Activated T-cell treated with anti-CD3 and anti-CD28 coated beads, Interleukin-2, amount 50 U/mL, for 1 hour (primary cell): ENCODE results near the gene PTPRK.
A peak's percentile ranks its signal among the peaks of the same experiment; 100 is the strongest.

ENCODE experiments used
- DNase-seq: peaks from one replicate; pipeline ENCODE4 v3.0.0-alpha.2; 2020

The PTPRK gene

DNA sequence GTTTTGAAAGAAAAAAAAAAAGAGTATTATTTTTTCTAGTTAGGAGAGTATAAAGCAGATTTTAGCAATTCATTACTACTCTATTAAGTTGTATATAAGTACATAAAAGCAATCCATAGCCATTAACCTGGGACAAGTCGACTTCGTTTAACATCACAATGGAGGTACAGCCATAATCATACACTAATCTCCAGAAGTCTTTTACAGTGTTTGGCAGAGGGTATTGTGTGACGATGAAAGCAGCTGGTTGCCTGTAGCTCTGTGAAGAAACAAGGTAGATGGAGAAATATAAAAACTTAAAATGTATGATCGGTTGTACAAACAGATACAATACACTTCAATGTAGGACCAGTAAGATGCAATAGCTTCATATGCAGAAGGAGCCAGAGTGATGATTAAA is 543.6 kb downstream of the PTPRK start:
- DNase-seq = no peak

DNA sequence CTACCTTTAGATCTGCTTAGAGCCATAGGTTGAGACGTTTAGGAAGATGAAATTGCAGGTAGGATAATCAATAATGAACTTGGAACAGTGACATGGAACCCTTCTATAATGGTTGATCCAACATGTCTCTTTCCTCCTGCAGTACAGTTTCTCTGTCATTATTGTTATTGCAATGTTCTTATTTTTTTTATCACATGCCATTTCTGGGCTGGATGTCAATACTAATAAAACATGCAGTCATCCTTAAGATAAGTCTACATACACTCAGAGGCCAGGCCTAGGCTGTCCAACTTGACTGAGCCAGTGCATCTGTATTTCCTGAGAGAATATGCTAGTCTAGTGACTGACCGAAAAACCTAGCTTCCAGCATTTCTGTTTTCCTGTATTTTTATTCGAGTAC is 544.3 kb downstream of the PTPRK start:
- DNase-seq = no peak

DNA sequence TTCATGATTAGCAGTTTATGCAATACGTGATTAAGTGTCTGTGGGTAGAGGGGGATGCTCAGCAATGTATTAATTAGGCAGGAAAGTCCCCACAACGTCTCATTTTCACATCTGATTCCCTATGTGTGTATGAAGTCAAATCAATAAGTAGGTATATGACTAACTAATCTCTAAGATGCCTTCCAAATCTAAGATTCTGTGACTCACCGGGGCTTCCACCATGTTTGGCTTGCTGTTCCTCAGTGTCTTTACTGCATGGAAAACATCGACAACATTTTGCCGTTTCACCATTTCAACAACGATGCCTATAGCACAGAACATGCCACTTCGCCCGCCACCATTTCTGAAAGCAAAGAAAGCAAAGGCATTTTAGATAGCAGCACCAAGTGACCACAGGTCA is 547.6 kb downstream of the PTPRK start:
- no peak for DNase-seq

DNA sequence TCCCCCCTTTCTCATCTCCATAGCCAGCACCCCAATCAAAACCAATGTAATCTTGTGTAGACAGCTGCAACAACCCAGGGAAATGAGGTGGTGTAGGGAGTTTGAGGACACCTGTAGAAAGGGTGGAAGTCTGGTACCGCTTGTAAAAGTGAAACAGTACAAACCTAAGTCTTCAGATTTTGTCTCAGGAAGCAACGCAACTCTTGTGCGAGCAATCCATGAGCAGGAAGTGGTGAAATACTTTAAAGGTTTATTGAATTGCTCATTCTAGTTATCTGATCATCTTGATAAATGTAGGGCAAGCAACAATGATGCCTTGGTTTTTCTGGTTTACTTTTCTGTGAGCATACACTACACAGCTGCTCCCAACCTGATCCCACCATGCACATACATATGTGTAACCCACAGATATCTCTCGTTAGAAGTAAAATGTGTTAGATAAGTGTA is 548.4 kb downstream of the PTPRK start:
- peak; percentile 44 for DNase-seq

DNA sequence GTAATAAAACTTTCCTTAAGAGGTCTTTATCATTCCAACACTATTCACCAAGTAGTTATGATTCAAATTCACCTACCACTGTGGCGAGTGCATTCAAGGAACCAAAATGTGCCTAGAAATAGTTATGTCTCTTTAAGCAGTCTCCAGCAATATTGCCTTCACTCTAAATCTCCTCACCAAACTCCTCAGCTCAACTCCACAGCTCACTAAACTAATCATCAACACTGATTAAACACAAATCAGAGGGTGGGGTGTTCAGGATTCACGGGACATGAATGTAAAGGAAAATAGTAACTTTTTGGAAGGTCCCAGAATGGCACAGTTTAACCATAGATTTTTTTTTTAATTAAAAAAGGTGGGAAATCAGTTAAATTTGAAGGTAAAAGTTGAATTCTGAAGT is 549.0 kb downstream of the PTPRK start:
- DNase-seq = no peak

DNA sequence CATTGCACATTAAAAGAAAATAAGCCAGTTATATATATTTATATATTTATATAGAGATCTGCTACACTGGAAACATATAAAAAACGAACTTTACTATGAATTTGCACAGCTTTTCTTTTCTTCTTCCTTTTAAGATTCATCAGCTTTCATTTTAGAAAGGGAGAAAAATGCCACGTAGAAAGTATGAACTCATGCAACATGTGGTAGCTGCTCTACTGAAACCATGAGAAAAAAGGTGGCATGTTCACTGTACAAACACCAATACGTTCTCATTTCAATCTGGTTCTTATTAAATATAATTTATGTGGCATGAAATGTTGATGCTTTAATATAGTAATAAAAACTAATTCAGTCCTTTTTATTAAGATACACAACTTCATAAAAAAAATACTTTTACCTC is 550.7 kb downstream of the PTPRK start:
- no peak for DNase-seq

DNA sequence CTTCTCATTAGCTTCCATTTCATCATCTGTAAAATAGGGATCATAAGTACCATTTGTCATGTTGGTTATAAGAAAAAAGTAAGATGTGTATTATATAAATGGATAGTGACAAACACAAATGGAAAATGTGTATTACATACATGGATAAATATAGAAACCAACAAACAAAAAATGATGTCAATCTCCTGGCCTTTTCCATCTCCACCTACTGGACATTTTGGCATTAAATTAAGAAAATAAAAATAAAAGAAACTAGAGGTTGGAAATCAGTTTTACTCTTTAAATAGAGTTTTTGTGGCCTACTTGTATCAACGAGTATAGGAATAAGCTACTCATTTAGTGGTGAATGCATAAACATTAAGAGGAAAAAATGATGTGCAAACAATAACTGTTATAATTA is 552.0 kb downstream of the PTPRK start:
- DNase-seq = no peak

DNA sequence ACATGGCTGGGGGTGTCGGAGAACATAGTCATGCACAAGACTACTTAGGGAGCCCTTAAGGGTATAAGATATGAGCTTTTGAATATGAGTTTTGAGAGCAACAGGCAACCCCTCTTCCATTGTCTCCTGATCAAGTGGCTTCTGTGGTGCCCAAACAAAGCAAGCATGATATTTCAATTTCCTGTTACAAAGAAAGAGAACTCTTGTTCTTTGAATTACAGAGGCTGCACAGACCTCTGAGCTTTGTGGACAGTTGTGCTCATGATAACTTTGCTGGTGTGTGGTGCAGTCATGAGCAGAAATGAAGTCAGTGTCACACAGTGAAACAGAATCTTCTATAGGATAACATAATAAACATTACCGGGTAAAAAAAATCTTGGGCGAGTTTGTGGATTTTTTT is 552.7 kb downstream of the PTPRK start:
- DNase-seq = no peak

DNA sequence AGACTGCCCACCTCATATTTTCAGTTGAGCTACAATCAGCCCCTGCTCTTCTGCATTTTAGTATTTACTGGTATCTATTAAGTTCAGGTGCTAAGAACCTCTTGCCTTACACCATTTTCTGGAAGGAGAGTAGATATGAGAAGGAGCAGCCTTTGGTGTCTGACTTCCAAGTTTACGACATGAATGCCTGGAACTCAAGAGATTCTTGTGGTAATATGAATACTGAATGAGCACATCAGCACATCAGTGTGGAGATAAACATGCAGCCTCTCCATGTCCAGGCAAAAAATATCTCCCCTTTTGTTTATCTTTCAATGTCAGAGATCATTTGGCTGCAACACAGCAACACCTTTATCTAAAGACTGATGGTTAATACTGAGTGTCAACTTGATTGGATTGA is 553.8 kb downstream of the PTPRK start:
- DNase-seq = no peak

DNA sequence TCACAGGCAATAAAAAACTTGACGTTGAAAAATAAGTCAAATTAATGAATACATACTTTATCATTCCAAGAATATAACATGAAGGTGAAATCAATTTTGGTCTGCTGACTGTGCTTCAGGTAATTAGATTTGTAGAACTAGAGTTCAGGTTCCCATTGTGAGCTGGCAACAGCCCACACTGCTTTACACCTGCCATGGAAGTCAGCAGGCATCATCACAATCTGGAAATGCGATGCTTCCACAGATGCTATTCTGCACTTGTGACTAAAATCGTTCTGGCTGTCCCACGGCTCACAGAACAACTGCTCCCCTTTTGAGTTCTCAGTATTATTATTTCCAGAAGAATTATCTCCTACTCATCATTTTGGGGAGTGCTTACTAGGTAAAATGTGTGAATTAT is 556.9 kb downstream of the PTPRK start:
- DNase-seq = no peak

DNA sequence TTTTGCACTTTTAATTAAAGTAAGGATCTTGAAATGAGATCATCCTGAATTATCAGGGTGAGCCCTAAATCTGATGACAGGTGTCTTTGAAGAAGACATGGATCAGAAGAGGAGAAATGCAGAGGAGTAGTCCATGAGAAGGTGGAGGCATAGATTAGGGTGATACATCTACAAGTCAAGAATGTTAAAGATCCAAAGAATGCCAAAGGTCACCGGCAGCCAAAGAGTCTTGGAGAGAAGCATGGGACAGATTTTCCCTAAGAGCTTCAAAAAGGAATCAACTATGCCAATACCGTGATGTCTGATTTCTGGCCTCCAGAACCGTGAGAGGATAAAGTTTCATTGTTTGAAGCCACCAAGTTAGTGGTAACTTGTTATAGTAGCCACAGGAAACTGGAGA is 560.5 kb downstream of the PTPRK start:
- no peak for DNase-seq

DNA sequence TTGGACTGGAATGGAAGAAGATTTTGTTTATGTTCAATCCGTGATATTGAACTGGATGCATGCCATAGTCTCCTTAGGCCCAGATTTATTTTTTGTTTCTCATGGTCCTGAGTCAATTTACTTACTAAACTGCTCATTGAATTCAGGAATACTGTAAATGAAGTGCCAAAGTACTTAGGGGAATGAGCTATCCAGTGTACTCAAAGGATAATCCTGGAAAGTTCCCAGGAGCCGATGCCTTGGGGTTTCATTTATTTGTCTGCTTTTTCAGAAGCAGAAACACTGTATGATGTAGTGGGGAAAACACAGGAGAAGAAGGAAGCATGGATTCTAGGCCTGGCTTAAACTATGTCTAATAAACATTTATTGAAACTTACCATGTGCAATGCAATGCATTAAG is 563.4 kb downstream of the PTPRK start:
- DNase-seq = no peak

DNA sequence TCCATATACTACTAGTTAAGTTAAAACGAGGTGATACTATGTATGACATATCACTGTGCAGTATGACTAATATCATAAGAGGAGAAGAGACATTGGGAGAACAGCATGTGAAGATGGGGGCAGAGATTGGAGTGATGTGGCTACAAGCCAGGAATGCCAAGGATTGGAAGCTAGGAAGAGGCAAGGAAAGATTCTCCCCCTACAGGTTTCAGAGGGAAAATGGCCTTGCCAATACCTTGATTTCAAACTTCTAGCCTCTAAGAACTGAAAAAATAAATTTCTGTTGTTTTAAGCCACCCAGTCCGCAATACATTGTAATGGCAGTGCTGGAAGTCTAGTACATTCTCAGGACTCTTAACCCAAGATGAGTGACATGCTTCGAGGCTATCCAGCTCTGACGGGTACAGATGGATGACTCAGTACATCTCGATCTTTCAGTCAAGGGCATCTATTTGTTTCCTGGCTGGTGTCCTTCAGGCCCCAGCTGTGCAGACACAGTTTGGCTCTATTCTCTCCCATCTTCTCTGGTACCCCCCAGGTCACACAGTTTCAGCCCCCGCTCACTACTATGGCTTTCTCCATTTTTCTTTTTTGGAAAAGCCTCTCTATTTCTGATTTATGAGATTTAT is 564.0 kb downstream of the PTPRK start:
- no peak for DNase-seq

DNA sequence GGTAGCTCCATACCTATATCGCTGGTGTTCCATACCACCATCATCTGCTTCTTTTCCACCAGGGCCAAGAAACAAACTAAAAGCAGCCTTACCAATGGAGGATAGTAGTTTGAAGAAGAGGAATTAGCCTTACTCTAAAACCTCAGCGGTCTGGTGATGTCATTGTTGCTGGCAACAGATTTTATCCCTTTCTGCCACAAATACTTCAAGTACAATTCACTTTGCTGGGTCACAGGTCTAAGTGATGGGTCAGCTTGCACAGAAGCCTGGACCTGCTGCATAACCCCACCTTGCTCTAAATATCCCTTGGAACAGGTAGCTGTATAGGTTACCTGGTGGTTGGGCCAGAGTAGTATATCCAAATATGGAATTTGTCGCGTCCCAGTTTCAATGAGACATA is 566.3 kb downstream of the PTPRK start:
- DNase-seq = no peak

DNA sequence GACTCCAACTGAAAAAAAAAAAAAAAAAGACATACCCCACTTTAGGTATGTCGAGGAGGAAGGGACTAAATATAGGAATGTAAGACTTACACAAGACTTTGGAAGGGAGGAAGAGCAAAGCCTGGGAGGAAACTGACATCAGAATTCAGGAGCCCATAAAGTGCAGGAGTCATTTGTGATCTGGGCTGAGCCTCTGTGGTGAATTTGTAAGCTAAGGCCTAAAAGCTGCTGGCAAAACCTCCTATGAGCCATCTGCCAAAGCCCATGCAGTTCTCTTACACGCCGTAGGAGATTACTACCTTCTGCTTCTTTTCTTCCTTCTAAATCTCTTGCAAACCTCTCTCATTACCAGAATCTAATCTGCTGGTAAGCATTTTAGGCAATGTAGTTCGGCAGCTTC is 567.6 kb downstream of the PTPRK start:
- DNase-seq = no peak

DNA sequence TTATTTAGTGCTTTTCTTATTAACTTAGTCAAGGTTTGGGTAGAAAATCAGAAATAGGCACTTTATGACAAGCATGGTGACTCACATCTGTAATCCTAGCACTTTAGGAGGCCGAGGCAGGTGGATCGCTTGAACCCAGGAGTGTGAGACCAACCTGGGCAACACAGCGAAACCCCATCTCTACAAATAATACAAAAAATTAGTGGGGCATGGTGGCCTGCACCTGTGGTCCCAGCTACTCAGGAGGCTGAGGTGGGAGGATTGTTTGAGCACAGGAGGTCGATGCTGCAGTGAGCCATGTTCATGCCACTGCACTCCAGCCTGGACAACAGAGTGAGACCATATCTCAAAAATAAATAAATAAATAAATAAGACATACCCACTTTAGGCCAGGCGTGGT is 568.2 kb downstream of the PTPRK start:
- DNase-seq = no peak

DNA sequence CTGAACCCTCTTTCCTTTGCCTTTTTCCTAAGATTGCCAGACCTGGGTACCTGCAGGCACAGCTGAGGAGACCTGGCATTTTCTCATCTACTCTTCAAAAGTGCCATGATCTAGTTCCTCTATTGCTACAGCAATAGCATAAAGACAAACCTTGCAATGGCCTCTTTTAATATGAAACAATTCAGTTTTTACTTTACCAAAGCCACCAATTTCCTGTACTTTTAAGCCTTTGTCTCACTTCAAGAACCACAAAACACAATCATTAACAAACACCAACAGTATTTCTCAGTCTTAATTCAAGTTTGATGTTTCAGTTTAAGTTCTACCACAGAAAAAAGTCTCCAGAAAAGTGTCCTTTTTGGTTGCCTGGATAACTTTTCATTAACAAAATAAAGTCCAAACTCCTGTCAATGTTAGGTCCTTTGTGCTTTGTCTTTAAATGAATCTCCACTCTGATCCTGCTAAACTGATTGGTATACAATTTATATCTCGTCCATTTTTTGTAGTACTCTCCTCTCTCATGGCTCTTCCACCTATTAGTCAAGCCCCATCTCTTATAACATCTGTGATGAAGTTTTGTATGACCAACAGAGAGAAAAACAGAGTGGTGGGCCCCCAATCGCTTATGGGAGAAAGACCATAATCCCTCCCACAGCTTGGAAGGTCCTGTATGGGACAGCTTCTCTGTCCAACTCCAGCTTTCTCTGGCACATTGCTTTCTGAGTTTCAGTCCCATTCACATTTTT is 569.1 kb downstream of the PTPRK start:
- no peak for DNase-seq

DNA sequence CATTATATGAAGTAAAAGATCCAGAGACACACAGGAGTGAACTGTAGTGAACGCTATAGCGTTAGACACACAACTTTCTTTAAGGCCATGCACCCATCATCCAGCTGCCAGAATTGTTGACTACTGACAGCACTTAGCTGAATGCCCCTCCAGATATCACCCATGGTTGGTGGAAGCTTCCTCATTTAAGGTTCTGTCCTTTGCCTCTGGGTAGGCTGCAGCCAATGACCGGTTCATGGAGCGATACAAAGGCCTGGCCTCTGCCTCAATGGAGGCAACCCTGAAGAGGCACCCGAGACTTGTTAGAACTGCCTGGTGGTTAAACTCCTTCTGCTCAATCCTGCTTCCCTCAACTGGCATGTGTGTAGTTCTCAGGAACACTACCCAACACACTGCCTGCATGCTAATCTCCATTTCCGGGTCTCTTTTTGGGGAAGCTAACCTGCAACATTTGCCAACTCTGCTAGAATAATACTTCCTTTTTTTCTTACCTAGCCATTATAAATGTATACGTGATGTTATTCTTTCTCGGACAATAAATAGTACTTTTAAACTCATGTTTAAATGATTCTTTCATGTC is 569.7 kb downstream of the PTPRK start:
- DNase-seq = no peak

DNA sequence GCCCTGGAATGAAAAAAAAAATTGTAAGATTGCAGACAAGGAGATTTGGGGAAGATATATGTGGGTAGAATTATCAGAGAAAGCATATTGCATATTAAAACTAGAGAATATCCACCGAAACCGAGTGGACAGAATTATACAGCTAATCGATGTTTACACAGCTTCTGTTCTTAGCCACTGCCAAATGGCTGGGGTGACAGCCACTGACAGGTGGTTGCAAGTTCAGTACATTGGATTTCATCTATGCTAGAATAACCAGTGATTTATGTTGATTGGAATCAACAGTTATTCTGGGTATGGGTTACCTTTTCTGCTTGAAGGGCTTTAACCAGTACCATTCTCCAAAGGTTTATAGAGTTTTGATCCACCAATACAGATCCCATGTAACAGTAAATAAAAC is 571.1 kb downstream of the PTPRK start:
- DNase-seq = no peak

DNA sequence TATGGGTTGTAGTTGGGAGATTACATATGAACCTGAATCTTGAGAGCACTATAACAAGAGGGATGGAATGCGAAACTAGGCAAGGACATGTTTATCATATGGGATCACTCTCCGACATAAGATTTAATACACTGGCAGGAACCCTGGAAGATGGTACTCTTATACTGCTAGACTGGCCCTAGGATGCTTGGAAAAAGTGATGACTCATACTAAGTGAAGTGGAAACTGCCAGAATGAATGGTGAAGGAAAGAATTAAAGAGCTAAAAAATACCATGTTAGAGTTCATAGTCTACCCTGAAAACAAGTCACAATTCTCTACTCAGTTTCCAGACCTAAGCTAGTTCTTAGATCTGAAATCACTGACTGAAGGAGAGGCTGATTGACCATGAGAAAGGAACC is 574.0 kb downstream of the PTPRK start:
- no peak for DNase-seq

DNA sequence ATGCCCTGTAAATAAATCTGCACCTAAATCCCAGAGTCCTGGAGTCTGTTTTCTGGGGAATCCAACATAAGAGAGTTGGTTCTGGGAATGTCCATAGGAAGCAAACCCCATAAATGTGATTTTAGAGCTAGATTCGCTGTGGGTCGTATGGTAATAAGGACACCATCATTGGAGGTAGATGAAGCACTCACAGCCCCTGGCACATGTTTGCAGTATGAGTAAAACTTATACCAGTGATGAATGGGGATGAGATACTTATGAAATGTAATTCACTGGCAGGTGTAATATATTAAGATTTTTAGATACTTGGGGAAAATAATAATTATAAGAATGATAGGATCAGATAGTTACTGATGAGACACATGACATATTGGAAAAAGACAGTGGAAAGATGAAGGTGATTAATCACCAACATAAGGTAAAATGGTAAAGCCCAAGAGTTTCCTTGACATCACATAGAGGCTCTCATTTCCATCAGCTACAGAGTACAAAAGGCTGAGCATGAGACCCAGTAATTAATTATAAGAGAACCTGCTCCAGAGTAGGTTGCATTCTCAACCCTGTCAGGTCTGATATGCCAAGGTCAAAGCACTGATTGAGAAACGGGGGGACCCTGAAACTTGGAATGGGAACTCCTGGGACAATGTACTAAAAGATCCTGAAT is 574.8 kb downstream of the PTPRK start:
- no peak for DNase-seq

DNA sequence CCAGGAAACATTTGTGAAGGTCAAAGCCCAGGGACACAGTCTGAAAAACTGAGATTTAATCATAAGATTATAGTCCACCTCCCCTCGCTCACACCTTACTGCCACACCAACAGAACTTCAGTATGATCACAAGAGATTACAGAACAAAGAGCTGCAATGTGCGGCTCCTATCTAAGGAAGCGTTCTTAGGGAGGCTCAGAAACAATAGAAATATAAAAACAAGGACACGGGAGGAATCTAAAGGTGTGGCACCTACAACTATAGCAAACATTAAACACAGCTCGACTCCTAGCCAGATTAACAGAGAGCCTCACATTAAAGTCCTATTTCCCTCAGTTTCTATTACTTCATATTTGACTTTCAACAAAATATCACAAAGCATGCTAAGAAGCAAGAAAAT is 579.2 kb downstream of the PTPRK start:
- DNase-seq = no peak

DNA sequence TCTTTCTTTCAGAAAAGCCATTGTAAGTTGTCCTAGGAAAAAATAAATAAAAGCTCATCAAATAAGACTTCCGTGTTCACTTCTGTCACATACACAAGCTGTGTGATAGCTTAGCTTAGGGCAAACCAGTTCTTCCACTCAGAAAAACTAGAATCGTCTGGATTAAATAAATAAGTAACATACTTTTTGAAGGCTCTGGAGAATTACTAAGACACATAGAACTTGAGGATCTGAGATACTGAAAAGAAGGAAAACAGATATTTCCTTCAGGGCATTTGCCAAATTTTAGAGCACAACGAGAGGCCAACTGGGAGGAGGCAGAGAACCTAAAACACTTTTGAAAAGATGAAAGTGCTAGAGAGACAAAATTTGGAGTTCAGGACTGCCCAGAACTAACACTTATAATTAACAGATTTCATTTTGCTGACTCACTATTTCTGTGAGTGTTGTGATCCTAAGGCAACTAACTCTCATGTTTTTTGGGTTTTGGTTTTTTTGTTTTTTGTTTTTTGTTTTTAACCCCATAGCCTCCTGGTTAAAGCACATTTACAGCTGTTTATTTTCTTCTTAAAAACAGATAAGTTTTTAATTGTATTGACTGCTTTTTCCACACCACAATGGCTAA is 580.8 kb downstream of the PTPRK start:
- no peak for DNase-seq

DNA sequence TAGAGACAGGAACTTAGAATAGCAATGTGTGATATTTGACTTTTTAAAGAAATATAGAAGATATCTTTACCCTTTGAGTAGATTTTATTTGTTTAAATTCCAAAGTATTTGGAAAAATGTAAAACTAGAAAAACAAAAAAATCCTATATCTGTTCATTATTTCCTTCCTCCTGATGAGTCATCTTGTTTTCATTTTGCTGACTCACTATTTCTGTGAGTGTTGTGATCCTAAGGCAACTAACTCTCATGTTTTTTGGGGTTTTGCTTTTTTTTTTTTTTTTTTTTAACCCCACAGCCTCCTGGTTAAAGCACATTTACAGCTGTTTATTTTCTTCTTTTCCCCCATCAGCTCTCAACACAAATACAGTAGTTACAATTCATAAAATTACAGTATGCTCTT is 581.7 kb downstream of the PTPRK start:
- DNase-seq = no peak
